Stomach smooth muscle (tissue), 2 donors: ENCODE data around the gene LRIG1.

Experiments used
- H3K27ac ChIP-seq: one replicate; pipeline ENCODE4 v1.7.0; 2013; ENCODE audit warnings: mild to moderate bottlenecking, low read length, inconsistent platforms
- H3K27me3 ChIP-seq, 2 donors: one replicate each; pipeline ENCODE4 v1.7.0; 2013; ENCODE audit warnings: low read length in 2 of 2; ENCODE audit not compliant: insufficient read depth in 2 of 2, control insufficient read depth in 1 of 2
- H3K36me3 ChIP-seq, 2 donors: one replicate each; pipeline ENCODE4 v1.7.0; 2013; ENCODE audit warnings: low read length in 2 of 2; ENCODE audit not compliant: control insufficient read depth in 2 of 2, insufficient read depth in 2 of 2
- H3K4me1 ChIP-seq: one replicate; pipeline ENCODE4 v1.7.0; 2013; ENCODE audit warnings: low read length; ENCODE audit not compliant: control insufficient read depth, insufficient read depth
- H3K4me3 ChIP-seq, 2 donors: one replicate each; pipeline ENCODE4 v1.7.0; 2013; ENCODE audit warnings: low read length in 2 of 2
- H3K9ac ChIP-seq, 2 donors: one replicate each; pipeline ENCODE4 v1.7.0; 2013; ENCODE audit warnings: low read length in 2 of 2, mild to moderate bottlenecking in 1 of 2
- H3K9me3 ChIP-seq, 2 donors: one replicate each; pipeline ENCODE4 v1.7.0; 2013; ENCODE audit warnings: low read length in 2 of 2; ENCODE audit not compliant: control insufficient read depth in 2 of 2
- donor health status: healthy.
- donor health status: Pancreatic carcinoma.

LRIG1 gene

DNA sequence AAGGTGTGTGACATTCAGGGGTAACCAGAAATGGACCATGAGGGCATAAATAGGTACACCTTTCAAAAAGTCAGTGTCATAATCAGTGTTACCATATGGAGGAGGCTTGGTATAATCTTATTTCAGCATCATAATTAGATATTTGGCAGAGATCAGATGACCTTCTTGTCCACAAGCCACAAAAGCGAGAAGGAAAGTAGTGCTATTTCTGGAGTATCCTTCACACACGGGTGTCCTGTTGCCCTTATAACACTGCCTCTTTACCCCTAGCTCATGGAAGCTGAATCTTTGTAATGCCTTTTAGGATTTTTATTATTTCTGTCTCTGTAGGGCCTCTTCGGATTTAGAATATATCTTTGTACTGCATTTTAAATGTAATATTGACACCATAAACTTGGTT is 132.8 kb downstream of the LRIG1 start:
- no peak overlapping the region for H3K4me3 ChIP-seq
- H3K4me1 ChIP-seq = peaks cover 4% of the 10 kb centered on the region
- peaks cover 0 to 2% of the 10 kb centered on the region in 2 donors for H3K36me3 ChIP-seq
- no peaks in the 10 kb centered on the region for H3K27me3 ChIP-seq
- no peaks in the 10 kb centered on the region for H3K9me3 ChIP-seq
- no peak overlapping the region for H3K27ac ChIP-seq
- H3K9ac ChIP-seq = no peak overlapping the region

DNA sequence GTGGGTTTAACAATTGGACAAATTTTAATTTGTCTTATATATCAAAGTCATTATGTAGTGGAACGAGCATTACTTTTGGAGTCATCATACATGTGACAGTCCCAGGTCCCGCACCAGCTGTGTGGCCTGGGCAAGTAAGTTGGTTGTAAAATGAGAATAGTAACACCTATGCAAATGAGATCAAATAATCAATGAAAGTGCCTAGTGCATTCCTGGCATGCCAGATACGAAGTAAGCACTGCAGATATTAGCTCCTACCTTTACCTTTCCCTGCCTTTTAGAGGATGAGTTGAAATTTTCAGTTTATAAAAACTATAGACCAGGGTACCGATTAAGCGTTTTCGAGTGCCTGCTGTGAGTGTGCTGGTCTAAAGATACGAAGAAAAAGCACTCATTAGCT is 134.1 kb downstream of the LRIG1 start:
- Histone ChIP-seq H3K4me3 (no peak overlapping the region), H3K4me1 (no peaks in the 10 kb centered on the region), H3K36me3 (peaks cover 0 to 2% of the 10 kb centered on the region in 2 donors), H3K27me3 (no peaks in the 10 kb centered on the region), H3K9me3 (no peaks in the 10 kb centered on the region), H3K27ac (no peak overlapping the region), H3K9ac (no peak overlapping the region)

- Histone ChIP-seq H3K27ac (no peak overlapping the region), H3K4me3 (no peak overlapping the region), H3K9me3 (no peaks in the 10 kb centered on the region), H3K9ac (no peak overlapping the region), H3K27me3 (no peaks in the 10 kb centered on the region), H3K36me3 (peaks cover 0 to 2% of the 10 kb centered on the region in 2 donors), H3K4me1 (no peaks in the 10 kb centered on the region)
Measured at GRCh38 chr3:66365080-66365479, 135.7 kb downstream of the LRIG1 start.

GRCh38 chr3:66363148-66363547 is 137.7 kb downstream of the LRIG1 start:
- no peak overlapping the region for H3K27ac ChIP-seq
- H3K9ac ChIP-seq = no peak overlapping the region
- no peaks in the 10 kb centered on the region for H3K9me3 ChIP-seq
- no peaks in the 10 kb centered on the region for H3K27me3 ChIP-seq
- no peaks in the 10 kb centered on the region for H3K4me1 ChIP-seq
- H3K4me3 ChIP-seq = no peak overlapping the region
- H3K36me3 ChIP-seq = no peaks in the 10 kb centered on the region

GRCh38 chr3:66362541-66362941 is 138.3 kb downstream of the LRIG1 start:
- no peak overlapping the region for H3K27ac ChIP-seq
- H3K4me3 ChIP-seq = no peak overlapping the region
- H3K4me1 ChIP-seq = no peaks in the 10 kb centered on the region
- H3K36me3 ChIP-seq = no peaks in the 10 kb centered on the region
- H3K9ac ChIP-seq = no peak overlapping the region
- no peaks in the 10 kb centered on the region for H3K27me3 ChIP-seq
- no peaks in the 10 kb centered on the region for H3K9me3 ChIP-seq

DNA sequence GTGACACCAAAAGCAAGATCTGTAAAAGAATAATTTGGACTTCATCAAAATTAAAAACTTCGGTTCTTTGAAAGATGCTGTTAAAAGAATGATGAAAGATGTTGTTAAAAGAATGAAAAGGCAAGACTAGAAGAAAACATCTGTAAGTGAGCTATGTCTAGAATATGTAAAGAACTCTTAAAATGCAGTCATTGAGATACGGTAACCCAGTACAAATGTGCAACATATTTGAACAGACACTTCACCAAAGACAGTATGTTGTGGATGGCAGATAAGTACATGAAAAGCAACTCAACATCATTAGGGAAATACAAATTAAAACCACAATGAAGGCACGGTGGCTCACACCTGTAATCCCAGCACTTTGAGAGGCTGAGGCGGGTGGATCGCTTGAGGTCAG is 139.5 kb downstream of the LRIG1 start:
- Histone ChIP-seq H3K4me3 (no peak overlapping the region), H3K9me3 (no peaks in the 10 kb centered on the region), H3K27ac (no peak overlapping the region), H3K27me3 (no peaks in the 10 kb centered on the region), H3K36me3 (no peaks in the 10 kb centered on the region), H3K9ac (no peak overlapping the region), H3K4me1 (no peaks in the 10 kb centered on the region)

- H3K9ac ChIP-seq = no peak overlapping the region
- H3K27ac ChIP-seq = no peak overlapping the region
- H3K9me3 ChIP-seq = no peaks in the 10 kb centered on the region
- no peaks in the 10 kb centered on the region for H3K36me3 ChIP-seq
- H3K4me1 ChIP-seq = peaks cover 2% of the 10 kb centered on the region
- no peak overlapping the region for H3K4me3 ChIP-seq
- H3K27me3 ChIP-seq = no peaks in the 10 kb centered on the region
Measured at GRCh38 chr3:66355997-66356396, 144.8 kb downstream of the LRIG1 start.

DNA sequence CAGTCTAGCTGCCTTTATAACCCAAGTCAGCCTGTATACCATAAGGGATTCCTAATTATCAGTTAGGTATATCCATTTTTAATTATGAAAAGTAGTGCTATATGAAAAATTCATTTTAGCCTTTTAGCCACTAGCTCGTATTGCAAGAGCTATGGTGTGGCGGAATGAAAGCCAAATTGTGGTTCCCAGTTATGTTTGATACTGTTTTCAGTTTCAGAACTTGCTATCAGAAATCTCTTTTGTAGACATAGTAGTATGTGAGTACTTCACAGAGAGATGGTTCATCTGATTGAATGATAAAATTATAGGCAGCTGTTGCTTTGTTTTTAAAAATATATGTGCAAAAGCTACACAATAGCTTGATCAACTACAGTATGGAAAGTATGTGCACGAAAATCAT is 145.4 kb downstream of the LRIG1 start:
- no peak overlapping the region for H3K9ac ChIP-seq
- no peaks in the 10 kb centered on the region for H3K9me3 ChIP-seq
- H3K27me3 ChIP-seq = no peaks in the 10 kb centered on the region
- H3K4me3 ChIP-seq = no peak overlapping the region
- H3K4me1 ChIP-seq = peaks cover 2% of the 10 kb centered on the region
- no peak overlapping the region for H3K27ac ChIP-seq
- no peaks in the 10 kb centered on the region for H3K36me3 ChIP-seq

DNA sequence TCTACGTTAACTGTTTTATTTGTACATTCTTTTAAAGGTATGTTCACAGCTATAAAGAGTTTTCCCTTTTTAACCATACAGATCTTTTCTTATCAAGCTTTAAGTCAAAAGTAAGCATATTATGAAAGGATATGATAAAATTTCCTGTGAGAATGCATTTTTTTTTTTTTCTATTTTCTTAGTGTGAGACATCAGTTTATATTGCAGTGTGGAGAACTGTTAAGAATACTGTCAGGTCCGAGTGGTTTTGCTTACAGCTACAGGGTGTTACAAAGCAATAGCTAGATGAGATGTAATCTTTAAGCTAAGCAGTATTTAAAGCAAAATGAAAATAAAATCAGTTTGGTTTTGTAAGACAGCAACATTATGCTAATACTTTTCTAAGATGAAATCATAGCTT is 146.8 kb downstream of the LRIG1 start:
- Histone ChIP-seq H3K27me3 (no peaks in the 10 kb centered on the region), H3K36me3 (no peaks in the 10 kb centered on the region), H3K4me3 (no peak overlapping the region), H3K4me1 (peaks cover 2% of the 10 kb centered on the region), H3K9ac (no peak overlapping the region), H3K9me3 (no peaks in the 10 kb centered on the region), H3K27ac (no peak overlapping the region)

GRCh38 chr3:66353530-66353929 is 147.3 kb downstream of the LRIG1 start:
- Histone ChIP-seq H3K27ac (no peak overlapping the region), H3K36me3 (no peaks in the 10 kb centered on the region), H3K27me3 (no peaks in the 10 kb centered on the region), H3K4me3 (no peak overlapping the region), H3K4me1 (peaks cover 2% of the 10 kb centered on the region), H3K9ac (no peak overlapping the region), H3K9me3 (no peaks in the 10 kb centered on the region)

DNA sequence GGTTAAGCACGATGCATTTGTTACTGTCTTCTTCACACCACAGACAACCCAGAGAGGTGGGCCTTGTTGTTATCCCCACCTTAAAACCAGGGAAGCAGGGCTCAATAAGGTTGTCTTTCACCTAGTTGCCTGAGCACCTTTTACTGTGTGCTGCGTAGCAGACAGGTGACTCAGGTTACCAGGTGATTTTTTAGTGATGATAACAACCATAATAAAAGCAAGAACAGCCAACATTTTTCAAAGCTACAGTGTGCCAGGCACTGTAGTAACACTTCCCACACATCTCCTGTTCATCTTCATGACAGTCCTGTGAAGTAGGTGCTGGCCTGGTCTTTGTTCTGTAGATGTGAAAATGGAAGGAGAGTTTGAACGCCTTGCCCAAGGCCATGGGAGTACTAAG is 147.8 kb downstream of the LRIG1 start:
- no peak overlapping the region for H3K27ac ChIP-seq

More for the DNA sequence above, 147.8 kb downstream of the LRIG1 start:
- no peak overlapping the region for H3K9ac ChIP-seq
- no peaks in the 10 kb centered on the region for H3K36me3 ChIP-seq
- H3K4me3 ChIP-seq = no peak overlapping the region
- H3K9me3 ChIP-seq = no peaks in the 10 kb centered on the region
- peaks cover 2% of the 10 kb centered on the region for H3K4me1 ChIP-seq
- no peaks in the 10 kb centered on the region for H3K27me3 ChIP-seq
